K562 (cell line): ENCODE measurements around the gene GP1BB. TPM values are rescaled to one million over a fixed set of nuclear protein-coding genes. Genes with fewer than 3 reads are reported as not detected.

Experiments
- ASH1L ChIP-seq: fragments of 450-650 bp; IDR thresholded peaks from 2 replicates; pipeline ENCODE4 v1.6.1; 2018; ENCODE audit warnings: borderline replicate concordance, mild to moderate bottlenecking, low read depth; ENCODE audit not compliant: partially characterized antibody
- BRF2 ChIP-seq: IDR thresholded peaks from 3 replicates; pipeline ENCODE4 v1.6.1; 2011; ENCODE audit warnings: borderline replicate concordance, mild to moderate bottlenecking; ENCODE audit not compliant: insufficient read length, insufficient read depth
- CBX2 ChIP-seq: fragments of 200-600 bp; sonication (generic); IDR thresholded peaks from one replicate; pipeline ENCODE4 v1.6.1; 2012; ENCODE audit warnings: mild to moderate bottlenecking, low read length, inconsistent platforms; ENCODE audit not compliant: insufficient read depth, poor library complexity, severe bottlenecking
- CUX1 ChIP-seq: fragments of 200-800 bp; sonication (Bioruptor generic); IDR thresholded peaks from 2 replicates; pipeline ENCODE4 v1.6.1; 2016; ENCODE audit warnings: missing genetic modification characterization, missing compliant biosample characterization
- ETS1 ChIP-seq: conservative IDR thresholded peaks from 2 replicates; pipeline ENCODE4 v1.6.1; 2011; ENCODE audit warnings: low read depth, mild to moderate bottlenecking, low read length; ENCODE audit not compliant: control insufficient read depth
- HNRNPL ChIP-seq: fragments of 200-400 bp; formaldehyde crosslinking; IDR thresholded peaks from 2 replicates; pipeline ENCODE4 v1.6.1; 2017; ENCODE audit warnings: low read depth, mild to moderate bottlenecking, low read length
- ID3 ChIP-seq, 2 experiments: fragments of 250-450 bp in 1 of 2; fragments of 450-650 bp in 1 of 2; sonication (Bioruptor Pico) in 1 of 2; IDR thresholded peaks; 2 replicates each; pipeline versions ENCODE4 v1.6.1 to v1.8.0; 2016 to 2021; ENCODE audit warnings: mild to moderate bottlenecking in 2 of 2, moderate library complexity in 2 of 2, missing compliant biosample characterization in 1 of 2, missing genetic modification characterization in 1 of 2
- PCBP2 ChIP-seq: fragments of 200-400 bp; formaldehyde crosslinking; IDR thresholded peaks from 2 replicates; pipeline ENCODE4 v1.6.1; 2018; ENCODE audit warnings: low read length, low read depth, mild to moderate bottlenecking, moderate library complexity; ENCODE audit not compliant: poor library complexity, severe bottlenecking
- PHF20 ChIP-seq: fragments of 450-650 bp; IDR thresholded peaks from 2 replicates; pipeline ENCODE4 v1.6.1; 2018; ENCODE audit not compliant: partially characterized antibody
- PHF21A ChIP-seq: fragments of 450-650 bp; IDR thresholded peaks from 2 replicates; pipeline ENCODE4 v1.6.1; 2017; ENCODE audit warnings: low read depth, borderline replicate concordance
- SMARCC2 ChIP-seq: fragments of 450-650 bp; IDR thresholded peaks from 2 replicates; pipeline ENCODE4 v1.6.1; 2017; ENCODE audit warnings: antibody characterized with exemption, moderate library complexity, mild to moderate bottlenecking, low read depth
- SPI1 ChIP-seq: IDR thresholded peaks from 2 replicates; pipeline ENCODE4 v1.6.1; 2011; ENCODE audit warnings: low read depth, low read length, control low read depth, borderline replicate concordance
- U2AF2 ChIP-seq: fragments of 200-400 bp; formaldehyde crosslinking; optimal IDR thresholded peaks from 2 replicates; pipeline ENCODE3; 2017; ENCODE audit warnings: low read depth, mild to moderate bottlenecking, low read length
- ZNF311 ChIP-seq: fragments of 250-450 bp; sonication (Bioruptor Pico); IDR thresholded peaks from 2 replicates; pipeline ENCODE4 v1.4.0; 2020; ENCODE audit warnings: mild to moderate bottlenecking, moderate library complexity
- ZNF57 ChIP-seq: fragments of 450-650 bp; formaldehyde crosslinking; IDR thresholded peaks from 2 replicates; pipeline ENCODE4 v1.4.0; 2020; ENCODE audit warnings: mild to moderate bottlenecking, moderate library complexity
- polyA plus RNA-seq, 8 experiments: library from polyadenylated mRNA; depleted of rRNA in 4 of 8; stranded (reverse) in 5 of 8; unstranded in 3 of 8; fragments of >200 nt; fragmentation: Nextera tagmentation in 2 of 8; fragmentation: Illumina TruSeq in 1 of 8; extraction: Ambion mirVana in 2 of 8; extraction: Trizol in 1 of 8; gene quantifications; 2 replicates each; pipeline versions ENCODE4 v1.2.1 to v1.2.3, GENCODE V29; 2011 to 2014; ENCODE audit warnings: inconsistent platforms in 1 of 8, missing spikeins in 1 of 8
- total RNA-seq, 7 experiments: library from RNA; depleted of rRNA in 6 of 7; stranded (reverse); fragments of >200 nt in 6 of 7; fragmentation: Illumina TruSeq in 2 of 7; extraction: Trizol in 2 of 7; gene quantifications; 2 replicates each; pipeline versions ENCODE4 v1.2.1 to v1.2.3, GENCODE V29; 2011 to 2021; ENCODE audit warnings: low replicate concordance in 1 of 7
- TF ChIP-seq, protein P1 (sequence below): sonication (generic); formaldehyde crosslinking; IDR thresholded peaks from 2 replicates; pipeline ENCODE4 v1.8.1; 2023; ENCODE audit warnings: mild to moderate bottlenecking, missing genetic modification reagents

GP1BB gene
- total and polyA plus RNA-seq, 9 of the 15 experiments (the other 6 are each of a cell fraction or from before 2014, with no cell fraction given), result 0.69 to 162 (median 2.8) TPM

DNA sequence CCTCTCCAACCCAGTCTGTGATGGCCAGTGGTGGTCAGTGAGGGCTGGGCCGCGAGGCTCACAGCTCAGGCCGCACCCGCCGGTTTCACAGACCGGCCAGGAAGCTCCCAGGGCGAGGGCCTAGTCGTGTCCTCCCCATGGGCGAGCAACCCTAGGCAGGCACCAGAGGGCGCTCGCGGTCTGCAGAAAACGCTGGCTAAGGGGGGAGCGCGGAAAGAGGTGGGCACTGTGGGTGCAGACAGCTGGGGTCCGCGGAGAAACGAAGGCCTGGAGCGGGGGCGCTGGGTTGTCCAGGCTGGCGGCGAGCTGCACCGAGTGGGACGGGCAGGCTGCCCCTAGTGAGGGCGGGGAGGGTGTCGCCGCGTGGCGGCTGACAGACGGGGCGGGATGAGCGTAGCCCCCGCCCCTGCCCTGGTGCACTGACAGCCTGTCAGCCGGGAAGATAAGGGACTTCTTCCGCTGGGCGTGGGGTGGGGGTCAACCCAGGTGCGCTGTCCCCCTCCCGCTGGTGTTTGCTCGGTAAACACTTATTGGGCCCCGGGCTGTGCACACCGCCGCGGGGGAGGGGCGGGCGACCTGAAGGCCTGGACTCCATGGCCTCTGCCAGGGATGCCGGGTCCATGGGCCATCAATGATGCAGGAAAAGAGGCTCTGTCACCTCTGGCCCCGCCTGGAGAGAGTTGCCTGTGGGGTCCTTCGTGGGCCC is 7.5 kb downstream of the GP1BB start (continued):
- TF ChIP-seq ID3 (CRISPR knock-in tag; IDR thresholded peaks at IDR 0.05) (no peak), ID3 (tag; IDR thresholded peaks at IDR 0.05) (peak; percentile 96), SMARCC2 (0 out of 2 replicates have a peak, but pooled peaks have one; percentile 49), U2AF2 (no peak), PHF20 (peak; percentile 84), ETS1 (peak; percentile 59; the same call in 1 of the 2 replicates), ASH1L (no peak), PCBP2 (no peak), ZNF57 (CRISPR knock-in tag) (peak; percentile 89), BRF2 (no peak), CUX1 (CRISPR knock-in tag) (no peak), HNRNPL (peak; percentile 99), CBX2 (no peak), SPI1 (peak; percentile 46; the same call in 1 of the 2 replicates), PHF21A (0 out of 2 replicates have a peak, but pooled peaks have one; percentile 72), ZNF311 (CRISPR knock-in tag) (no peak)
- TF ChIP-seq, protein P1, sequence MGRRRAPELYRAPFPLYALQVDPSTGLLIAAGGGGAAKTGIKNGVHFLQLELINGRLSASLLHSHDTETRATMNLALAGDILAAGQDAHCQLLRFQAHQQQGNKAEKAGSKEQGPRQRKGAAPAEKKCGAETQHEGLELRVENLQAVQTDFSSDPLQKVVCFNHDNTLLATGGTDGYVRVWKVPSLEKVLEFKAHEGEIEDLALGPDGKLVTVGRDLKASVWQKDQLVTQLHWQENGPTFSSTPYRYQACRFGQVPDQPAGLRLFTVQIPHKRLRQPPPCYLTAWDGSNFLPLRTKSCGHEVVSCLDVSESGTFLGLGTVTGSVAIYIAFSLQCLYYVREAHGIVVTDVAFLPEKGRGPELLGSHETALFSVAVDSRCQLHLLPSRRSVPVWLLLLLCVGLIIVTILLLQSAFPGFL (CRISPR knock-in tag), result no peak
